H54 (cell line): ENCODE data around the gene PACS1.

Source experiments
- DNase-seq: peaks from one replicate; pipeline ENCODE4 v3.0.0; 2011; ENCODE audit warnings: low spot score, mixed read lengths; ENCODE audit not compliant: insufficient read length
- FAIRE-seq: peaks from 3 replicates; lab custom pipeline; 2011; peaks lifted over from hg19 to GRCh38; lab: Jason Lieb, UNC
- POLR2A ChIP-seq: IDR thresholded peaks from 2 replicates; pipeline ENCODE4 v1.6.1; 2011; ENCODE audit warnings: low read depth, mild to moderate bottlenecking, low read length

The PACS1 gene

GRCh38 chr11:66059966-66060680 is 9.9 kb upstream of the PACS1 start:
- no peak for DNase-seq

GRCh38 chr11:66061268-66061667 is 8.8 kb upstream of the PACS1 start:
- TF ChIP-seq POLR2A, result no peak
- FAIRE-seq (no peak), DNase-seq (no peak)

More at GRCh38 chr11:66059966-66060680, 9.9 kb upstream of the PACS1 start:
- no peak for TF ChIP-seq POLR2A
- FAIRE-seq, result no peak

- FAIRE-seq (no peak), DNase-seq (no peak)
- TF ChIP-seq POLR2A, result no peak
Measured at GRCh38 chr11:66062408-66062807, 7.7 kb upstream of the PACS1 start.

- no peak for FAIRE-seq
- no peak for DNase-seq
- TF ChIP-seq POLR2A, result no peak
Measured at GRCh38 chr11:66063900-66064299, 6.2 kb upstream of the PACS1 start.

- FAIRE-seq (no peak), DNase-seq (no peak)
- no peak for TF ChIP-seq POLR2A
Measured at GRCh38 chr11:66064571-66064970, 5.5 kb upstream of the PACS1 start.

GRCh38 chr11:66066751-66067150 is 3.3 kb upstream of the PACS1 start:
- TF ChIP-seq POLR2A, result no peak
- DNase-seq, result no peak
- no peak for FAIRE-seq

- DNase-seq (no peak), FAIRE-seq (no peak)
- TF ChIP-seq POLR2A, result no peak
Measured at GRCh38 chr11:66067640-66068039, 2.4 kb upstream of the PACS1 start.

GRCh38 chr11:66068154-66068821 is 1.8 kb upstream of the PACS1 start:
- TF ChIP-seq POLR2A, result no peak
- peak; percentile 71 for DNase-seq
- no peak for FAIRE-seq

GRCh38 chr11:66068923-66069714 is 953 bp upstream of the PACS1 start:
- DNase-seq (peak; percentile 73), FAIRE-seq (no peak)
- no peak for TF ChIP-seq POLR2A

- DNase-seq (no peak), FAIRE-seq (no peak)
- no peak for TF ChIP-seq POLR2A
Measured at GRCh38 chr11:66070604-66071380, 720 bp downstream of the PACS1 start.

GRCh38 chr11:66071381-66071801 is 1.3 kb downstream of the PACS1 start:
- no peak for TF ChIP-seq POLR2A
- no peak for DNase-seq
- no peak for FAIRE-seq

- FAIRE-seq (no peak), DNase-seq (no peak)
- TF ChIP-seq POLR2A, result no peak
Measured at GRCh38 chr11:66072081-66072480, 2.0 kb downstream of the PACS1 start.

- DNase-seq (no peak), FAIRE-seq (no peak)
- no peak for TF ChIP-seq POLR2A
Measured at GRCh38 chr11:66072518-66072917, 2.4 kb downstream of the PACS1 start.
